Endothelial cell of umbilical vein (primary cell): ENCODE measurements around the gene CCDC91. TPM values are rescaled to one million over a fixed set of nuclear protein-coding genes. Genes with fewer than 3 reads are reported as not detected.

Source experiments
- BruUV-seq: library from RNA; stranded (reverse); fragments of 400-500 nt; replicated peaks from 2 replicates; lab custom pipeline; 2021; lab: Mats Ljungman, UMichigan
- CTCF ChIA-PET: fragments of 300-600, 350-600 bp; sonication (Branson Sonifier 250); formaldehyde crosslinking; loops from one replicate; lab custom pipeline; 2021; ENCODE audit warnings: antibody characterized with exemption, inconsistent platforms; lab: Charles Lee
- POLR2A ChIA-PET: fragments of 300-600, 350-600 bp; sonication (Branson Sonifier 250); formaldehyde crosslinking; loops from one replicate; lab custom pipeline; 2021; ENCODE audit warnings: antibody characterized with exemption, inconsistent platforms; lab: Charles Lee
- DNase-seq: peaks from one replicate; pipeline ENCODE4 v3.0.0-alpha.2; 2011; ENCODE audit warnings: low read depth, low spot score
- FAIRE-seq: peaks from 2 replicates; lab custom pipeline; 2011; peaks lifted over from hg19 to GRCh38; lab: Jason Lieb, UNC
- H2AFZ ChIP-seq: 2 replicates; pipeline ENCODE4 v1.6.0; 2012; ENCODE audit warnings: low read depth, low read length, control low read depth, inconsistent platforms
- H3K27ac ChIP-seq: 2 replicates; pipeline ENCODE4 v1.5.1; 2011; ENCODE audit warnings: low read depth, mild to moderate bottlenecking, control low read depth, low read length, moderate library complexity; ENCODE audit not compliant: insufficient read depth
- H3K27me3 ChIP-seq, 2 experiments: 2 replicates each; pipeline versions ENCODE4 v1.6.0 to v1.6.1; 2011; ENCODE audit warnings: low read length in 2 of 2, mixed read lengths in 1 of 2; ENCODE audit not compliant: control insufficient read depth in 2 of 2, insufficient read depth in 2 of 2
- H3K36me3 ChIP-seq, 2 experiments: 2 replicates in 1 of 2; 3 replicates in 1 of 2; pipeline ENCODE4 v1.5.1; 2011; ENCODE audit warnings: low read length in 2 of 2, mild to moderate bottlenecking in 1 of 2, moderate library complexity in 1 of 2; ENCODE audit not compliant: control insufficient read depth in 2 of 2, insufficient read depth in 2 of 2; ENCODE audit errors: extremely low read depth in 1 of 2
- H3K4me1 ChIP-seq: 3 replicates; pipeline ENCODE4 v1.5.1; 2011; ENCODE audit warnings: mild to moderate bottlenecking, low read length; ENCODE audit not compliant: control insufficient read depth, insufficient read depth; ENCODE audit errors: extremely low read depth
- H3K4me2 ChIP-seq: 2 replicates; pipeline ENCODE4 v1.6.1; 2011; ENCODE audit warnings: low read length, control low read depth, mixed read lengths; ENCODE audit not compliant: insufficient read depth
- H3K4me3 ChIP-seq, 3 experiments: fragments of 200-600 bp in 1 of 3; sonication (generic), shearing (Covaris generic) in 1 of 3; replicated peaks in 1 of 3; 2 replicates each; pipeline ENCODE4 v1.5.1; 2011 to 2016; ENCODE audit warnings: control low read depth in 3 of 3, low read length in 3 of 3, mild to moderate bottlenecking in 2 of 3, inconsistent platforms in 1 of 3, low read depth in 1 of 3, moderate library complexity in 1 of 3; ENCODE audit not compliant: insufficient read depth in 1 of 3
- H3K79me2 ChIP-seq: 2 replicates; pipeline ENCODE4 v1.6.0; 2012; ENCODE audit warnings: low read length, inconsistent platforms; ENCODE audit not compliant: control insufficient read depth, insufficient read depth
- H3K9ac ChIP-seq: replicated peaks from 2 replicates; pipeline ENCODE3; 2011; ENCODE audit warnings: low read length, control low read depth; ENCODE audit not compliant: insufficient read depth; ENCODE audit errors: extremely low read depth
- H3K9me1 ChIP-seq: replicated peaks from 3 replicates; pipeline ENCODE4 v1.6.0; 2011; ENCODE audit warnings: mild to moderate bottlenecking, low read length; ENCODE audit not compliant: control insufficient read depth, insufficient read depth; ENCODE audit errors: extremely low read depth
- H3K9me3 ChIP-seq: replicated peaks from 2 replicates; pipeline ENCODE4 v1.5.1; 2012; ENCODE audit warnings: low read length, inconsistent platforms; ENCODE audit not compliant: control insufficient read depth, insufficient read depth
- H4K20me1 ChIP-seq: replicated peaks from 2 replicates; pipeline ENCODE3; 2011; ENCODE audit warnings: mild to moderate bottlenecking, low read length; ENCODE audit not compliant: control insufficient read depth, insufficient read depth; ENCODE audit errors: extremely low read depth
- EZH2 ChIP-seq: IDR thresholded peaks from 2 replicates; pipeline ENCODE4 v1.6.1; 2012; ENCODE audit warnings: borderline replicate concordance, low read depth, mild to moderate bottlenecking, moderate library complexity, low read length, inconsistent platforms; ENCODE audit not compliant: severe bottlenecking
- FOS ChIP-seq: IDR thresholded peaks from 2 replicates; pipeline ENCODE4 v1.6.1; 2011; ENCODE audit warnings: mild to moderate bottlenecking, low read length, moderate library complexity, borderline replicate concordance; ENCODE audit not compliant: insufficient read depth
- GATA2 ChIP-seq: IDR thresholded peaks from 2 replicates; pipeline ENCODE4 v1.7.0; 2011; ENCODE audit warnings: low read depth, mild to moderate bottlenecking, moderate library complexity, mixed read lengths, low read length; ENCODE audit not compliant: insufficient read length, insufficient read depth
- JUN ChIP-seq: IDR thresholded peaks from 2 replicates; pipeline ENCODE4 v1.6.1; 2011; ENCODE audit warnings: borderline replicate concordance, low read depth; ENCODE audit not compliant: insufficient read length, insufficient read depth
- MYC ChIP-seq: IDR thresholded peaks from one replicate; pipeline ENCODE4 v1.6.1; 2011; ENCODE audit warnings: mild to moderate bottlenecking, low read depth, low read length
- POLR2A ChIP-seq: IDR thresholded peaks from 2 replicates; pipeline ENCODE4 v1.6.1; 2012; ENCODE audit warnings: low read depth, mild to moderate bottlenecking, control low read depth, low read length
- POLR2AphosphoS5 ChIP-seq: IDR thresholded peaks from 2 replicates; pipeline ENCODE4 v1.6.1; 2012; ENCODE audit warnings: low read depth, mild to moderate bottlenecking, control low read depth, low read length, moderate library complexity; ENCODE audit not compliant: insufficient read depth
- dilution Hi-C: fragments of 300-500 bp; cut with MboI; formaldehyde crosslinking; loops from one replicate; pipeline ENCODE4 v1.15.0; 2019; ENCODE audit warnings: low sequenced_read_pairs; ENCODE audit not compliant: extremely low pct_ligation_motif_present
- intact Hi-C: fragments of 100-400 bp; cut with micrococcal nuclease; formaldehyde crosslinking; loops from one replicate; pipeline ENCODE4 v1.10.0; 2022
- polyA plus RNA-seq, 4 experiments: library from polyadenylated mRNA; depleted of rRNA in 3 of 4; stranded (reverse) in 3 of 4; unstranded in 1 of 4; fragments of >200 nt; gene quantifications; 2 replicates each; pipeline versions ENCODE4 v1.2.1 to v1.2.3, GENCODE V29; 2011 to 2012; ENCODE audit warnings: missing spikeins in 1 of 4
- total RNA-seq: library from RNA; stranded (reverse); gene quantifications from 2 replicates; pipeline ENCODE4 v1.2.3, GENCODE V29; 2021
- TF ChIP-seq, protein P1 (sequence below), 2 donors: IDR thresholded peaks; 1 replicate in 1 of 2; 2 replicates in 1 of 2; pipeline ENCODE4 v1.5.1; 2011; ENCODE audit warnings: low read length in 2 of 2, mild to moderate bottlenecking in 2 of 2, moderate library complexity in 2 of 2, control low read depth in 1 of 2, inconsistent platforms in 1 of 2, low read depth in 1 of 2; ENCODE audit not compliant: insufficient read depth in 1 of 2; ENCODE audit errors: extremely low read depth in 1 of 2
- TF ChIP-seq, protein P2 (sequence below): IDR thresholded peaks from 2 replicates; pipeline ENCODE4 v1.6.1; 2011; ENCODE audit not compliant: insufficient read depth, insufficient read length

Gene CCDC91
- total and polyA plus RNA-seq, 2 donors (not counting 3 experiments of a cell fraction or from before 2014, with no cell fraction given), result 3.8 to 10.5 TPM

- TF ChIP-seq JUN (no peak), MYC (no peak), GATA2 (no peak), POLR2A (no peak), FOS (no peak), EZH2 (no peak), POLR2AphosphoS5 (no peak)
- TF ChIP-seq, protein P1, sequence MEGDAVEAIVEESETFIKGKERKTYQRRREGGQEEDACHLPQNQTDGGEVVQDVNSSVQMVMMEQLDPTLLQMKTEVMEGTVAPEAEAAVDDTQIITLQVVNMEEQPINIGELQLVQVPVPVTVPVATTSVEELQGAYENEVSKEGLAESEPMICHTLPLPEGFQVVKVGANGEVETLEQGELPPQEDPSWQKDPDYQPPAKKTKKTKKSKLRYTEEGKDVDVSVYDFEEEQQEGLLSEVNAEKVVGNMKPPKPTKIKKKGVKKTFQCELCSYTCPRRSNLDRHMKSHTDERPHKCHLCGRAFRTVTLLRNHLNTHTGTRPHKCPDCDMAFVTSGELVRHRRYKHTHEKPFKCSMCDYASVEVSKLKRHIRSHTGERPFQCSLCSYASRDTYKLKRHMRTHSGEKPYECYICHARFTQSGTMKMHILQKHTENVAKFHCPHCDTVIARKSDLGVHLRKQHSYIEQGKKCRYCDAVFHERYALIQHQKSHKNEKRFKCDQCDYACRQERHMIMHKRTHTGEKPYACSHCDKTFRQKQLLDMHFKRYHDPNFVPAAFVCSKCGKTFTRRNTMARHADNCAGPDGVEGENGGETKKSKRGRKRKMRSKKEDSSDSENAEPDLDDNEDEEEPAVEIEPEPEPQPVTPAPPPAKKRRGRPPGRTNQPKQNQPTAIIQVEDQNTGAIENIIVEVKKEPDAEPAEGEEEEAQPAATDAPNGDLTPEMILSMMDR (IDR thresholded peaks at IDR 0.05; ENCODE audit: extremely low read depth in 1 of 2, insufficient read depth in 1 of 2, low read depth in 1 of 2, low read length in 2 of 2), result no peak
- TF ChIP-seq, protein P2, sequence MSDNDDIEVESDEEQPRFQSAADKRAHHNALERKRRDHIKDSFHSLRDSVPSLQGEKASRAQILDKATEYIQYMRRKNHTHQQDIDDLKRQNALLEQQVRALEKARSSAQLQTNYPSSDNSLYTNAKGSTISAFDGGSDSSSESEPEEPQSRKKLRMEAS, result no peak
- no peaks in the 10 kb centered on the region for H3K27me3 ChIP-seq
- H3K9ac ChIP-seq, result no peak overlapping the region
- H3K27ac ChIP-seq, result no peak overlapping the region
- H3K36me3 ChIP-seq, result no peaks in the 10 kb centered on the region
- no peak overlapping the region for H2AFZ ChIP-seq
- H3K4me2 ChIP-seq, result no peak overlapping the region
- no TSS peak for BruUV-seq
- no peaks in the 10 kb centered on the region for H3K9me1 ChIP-seq
- H3K79me2 ChIP-seq, result no peaks in the 10 kb centered on the region
- dilution Hi-C loops, result no loop called here
- DNase-seq (no peak), FAIRE-seq (no peak)
- H3K4me1 ChIP-seq, result peaks cover 1% of the 10 kb centered on the region
- no peaks in the 10 kb centered on the region for H3K9me3 ChIP-seq
- no peaks in the 10 kb centered on the region for H4K20me1 ChIP-seq
- ChIA-PET CTCF (no interaction called here), POLR2A (no interaction called here)
- intact Hi-C loops, result no loop called here
- no peak overlapping the region for H3K4me3 ChIP-seq
Observed at GRCh38 chr12:28574746-28575592, 384.7 kb downstream of the CCDC91 start.
